SK-N-SH (cell line): ENCODE results near the gene FAM168A. TPM values are rescaled to one million over a fixed set of nuclear protein-coding genes. Genes with fewer than 3 reads are reported as not detected.

ENCODE experiments used
- CTCF ChIA-PET: fragments of 300-600, 350-600 bp; formaldehyde crosslinking; extraction: SDS; loops from one replicate; lab custom pipeline; 2021; lab: Yijun Ruan, JAX
- POLR2A ChIA-PET: fragments of 350-600 bp; sonication (Branson Sonifier 250); formaldehyde crosslinking; extraction: SDS; loops from one replicate; lab custom pipeline; 2020; ENCODE audit warnings: antibody characterized with exemption, inconsistent platforms; lab: Yijun Ruan, JAX
- DNase-seq: peaks from one replicate; pipeline ENCODE4 v3.0.0; 2012
- H2AFZ ChIP-seq: fragments of 200-600 bp; sonication (generic); 2 replicates; pipeline ENCODE4 v1.8.1; 2016; ENCODE audit warnings: antibody characterized with exemption, mild to moderate bottlenecking, low read depth
- H3F3A ChIP-seq: fragments of 200-600 bp; sonication (generic); replicated peaks from 2 replicates; pipeline ENCODE3; 2016; ENCODE audit warnings: antibody characterized with exemption, mild to moderate bottlenecking; ENCODE audit not compliant: insufficient read depth
- H3K27ac ChIP-seq, 2 experiments: fragments of 200-500 bp in 1 of 2; fragments of 200-600 bp in 1 of 2; sonication (Bioruptor generic) in 1 of 2; sonication (generic), shearing (Covaris generic) in 1 of 2; 2 replicates each; pipeline versions ENCODE4 v1.5.1 to v1.6.1; 2014 to 2016; ENCODE audit warnings: low read depth in 2 of 2, inconsistent platforms in 1 of 2, low read length in 1 of 2, mild to moderate bottlenecking in 1 of 2, mixed read lengths in 1 of 2
- H3K27me3 ChIP-seq: fragments of 200-600 bp; sonication (generic), shearing (Covaris generic); 2 replicates; pipeline ENCODE4 v1.6.1; 2016; ENCODE audit warnings: mixed run types; ENCODE audit not compliant: insufficient read depth
- H3K36me3 ChIP-seq, 2 experiments: fragments of 200-500 bp in 1 of 2; fragments of 200-600 bp in 1 of 2; sonication (Bioruptor generic) in 1 of 2; sonication (generic) in 1 of 2; replicated peaks in 1 of 2; 2 replicates each; pipeline versions ENCODE3 to v1.5.1; 2014 to 2016; ENCODE audit warnings: low read length in 1 of 2, mild to moderate bottlenecking in 1 of 2; ENCODE audit not compliant: insufficient read depth in 2 of 2, control insufficient read depth in 1 of 2
- H3K4me1 ChIP-seq, 2 experiments: fragments of 200-500 bp in 1 of 2; fragments of 200-600 bp in 1 of 2; sonication (Bioruptor generic) in 1 of 2; sonication (generic), shearing (Covaris generic) in 1 of 2; 2 replicates each; pipeline versions ENCODE4 v1.5.1 to v1.6.1; 2014 to 2016; ENCODE audit warnings: low read depth in 1 of 2, low read length in 1 of 2, mixed run types in 1 of 2; ENCODE audit not compliant: insufficient read depth in 2 of 2, control insufficient read depth in 1 of 2
- H3K4me2 ChIP-seq: fragments of 200-600 bp; sonication (generic), shearing (Covaris generic); 2 replicates; pipeline ENCODE4 v1.6.1; 2017; ENCODE audit warnings: mixed run types
- H3K4me3 ChIP-seq, 2 experiments: fragments of 200-500 bp in 1 of 2; fragments of 200-600 bp in 1 of 2; sonication (Bioruptor generic) in 1 of 2; sonication (generic), shearing (Covaris generic) in 1 of 2; 2 replicates each; pipeline versions ENCODE4 v1.5.1 to v1.8.1; 2014 to 2016; ENCODE audit warnings: low read depth in 2 of 2, inconsistent platforms in 1 of 2, low read length in 1 of 2, mild to moderate bottlenecking in 1 of 2, mixed read lengths in 1 of 2, moderate library complexity in 1 of 2
- H3K79me2 ChIP-seq: fragments of 200-600 bp; sonication (generic); 2 replicates; pipeline ENCODE4 v1.8.1; 2017; ENCODE audit warnings: mild to moderate bottlenecking; ENCODE audit not compliant: insufficient read depth
- H3K9ac ChIP-seq: fragments of 200-600 bp; sonication (generic); 2 replicates; pipeline ENCODE4 v1.6.1; 2017; ENCODE audit warnings: mixed run types
- H3K9me2 ChIP-seq: fragments of 200-600 bp; sonication (generic); 2 replicates; pipeline ENCODE4 v1.6.1; 2017; ENCODE audit warnings: mixed run types
- H3K9me3 ChIP-seq: fragments of 200-600 bp; sonication (generic); 2 replicates; pipeline ENCODE4 v1.6.1; 2017; ENCODE audit warnings: mixed run types, mild to moderate bottlenecking, moderate library complexity
- H4K20me1 ChIP-seq: fragments of 200-600 bp; sonication (generic); 2 replicates; pipeline ENCODE4 v1.6.1; 2017; ENCODE audit warnings: mild to moderate bottlenecking, mixed run types; ENCODE audit not compliant: insufficient read depth
- CHD2 ChIP-seq: fragments of 150-350 bp; IDR thresholded peaks from 2 replicates; pipeline ENCODE4 v1.6.1; 2018; ENCODE audit warnings: low read length; ENCODE audit not compliant: partially characterized antibody
- EP300 ChIP-seq, 2 experiments: IDR thresholded peaks; 2 replicates each; pipeline versions ENCODE4 v1.4.0 to v1.6.1; 2012; ENCODE audit warnings: borderline replicate concordance in 1 of 2, low read depth in 1 of 2, low read length in 1 of 2
- EZH2phosphoT487 ChIP-seq: fragments of 200-600 bp; sonication (generic); IDR thresholded peaks from 2 replicates; pipeline ENCODE4 v1.6.1; 2017; ENCODE audit warnings: low read depth, mixed run types, mild to moderate bottlenecking, antibody characterized with exemption, moderate library complexity, borderline replicate concordance
- FOSL2 ChIP-seq: IDR thresholded peaks from 2 replicates; pipeline ENCODE4 v1.4.0; 2012; ENCODE audit warnings: low read depth, mild to moderate bottlenecking, moderate library complexity, borderline replicate concordance
- FOXJ3 ChIP-seq: sonication (generic); formaldehyde crosslinking; IDR thresholded peaks from 2 replicates; pipeline ENCODE4 v1.5.1; 2020; ENCODE audit warnings: mild to moderate bottlenecking, missing genetic modification reagents
- GABPA ChIP-seq: IDR thresholded peaks from 2 replicates; pipeline ENCODE4 v1.4.0; 2012; ENCODE audit warnings: low read depth, mild to moderate bottlenecking
- GATA2 ChIP-seq: sonication (generic); formaldehyde crosslinking; IDR thresholded peaks from 2 replicates; pipeline ENCODE4 v1.5.0; 2020; ENCODE audit warnings: mild to moderate bottlenecking, missing genetic modification reagents
- JUND ChIP-seq: IDR thresholded peaks from 2 replicates; pipeline ENCODE4 v1.4.0; 2012
- MAX ChIP-seq: IDR thresholded peaks from 2 replicates; pipeline ENCODE4 v1.4.0; 2012; ENCODE audit warnings: low read depth
- MEF2A ChIP-seq: IDR thresholded peaks from 2 replicates; pipeline ENCODE4 v1.4.0; 2012; ENCODE audit warnings: low read depth, borderline replicate concordance
- NRF1 ChIP-seq: IDR thresholded peaks from 2 replicates; pipeline ENCODE4 v1.6.1; 2012; ENCODE audit warnings: low read depth, mild to moderate bottlenecking, low read length
- POLR2AphosphoS5 ChIP-seq: IDR thresholded peaks from 2 replicates; pipeline ENCODE4 v1.6.1; 2012; ENCODE audit warnings: low read depth, low read length
- RAD21 ChIP-seq: IDR thresholded peaks from 2 replicates; pipeline ENCODE4 v1.6.1; 2012; ENCODE audit warnings: mild to moderate bottlenecking, low read length
- RCOR1 ChIP-seq: fragments of 150-350 bp; IDR thresholded peaks from 2 replicates; pipeline ENCODE4 v1.6.1; 2017; ENCODE audit warnings: antibody characterized with exemption, low read length
- RFX5 ChIP-seq: IDR thresholded peaks from 2 replicates; pipeline ENCODE4 v1.6.1; 2012; ENCODE audit warnings: mild to moderate bottlenecking, improper control_type of control experiment, low read length
- RXRA ChIP-seq: IDR thresholded peaks from 2 replicates; pipeline ENCODE4 v1.4.0; 2012; ENCODE audit warnings: low read depth, mild to moderate bottlenecking, borderline replicate concordance
- SMC3 ChIP-seq: IDR thresholded peaks from 2 replicates; pipeline ENCODE4 v1.6.1; 2012; ENCODE audit warnings: low read depth, low read length, improper control_type of control experiment
- TCF12 ChIP-seq: IDR thresholded peaks from 2 replicates; pipeline ENCODE4 v1.4.0; 2012
- YY1 ChIP-seq: IDR thresholded peaks from 2 replicates; pipeline ENCODE4 v1.4.0; 2012; ENCODE audit warnings: low read depth, mild to moderate bottlenecking
- WGBS: methylation state at CpG from one replicate; pipeline ENCODE4 v1.1.6; 2017; ENCODE audit warnings: low lambda C conversion rate; 5-methylcytosine and 5-hydroxymethylcytosine counted together
- polyA plus RNA-seq, 3 experiments: library from polyadenylated mRNA; depleted of rRNA; stranded (reverse); fragments of >200 nt; gene quantifications; 2 replicates each; pipeline ENCODE4 v1.2.3, GENCODE V29; 2012
- TF ChIP-seq, protein P1 (sequence below): fragments of 150-350 bp; IDR thresholded peaks from 2 replicates; pipeline ENCODE4 v1.6.1; 2016; ENCODE audit warnings: mild to moderate bottlenecking, low read depth, low read length

The FAM168A gene
- polyA plus RNA-seq, 1 of the 3 experiments (the other 2 are of a cell fraction), result 17.8 TPM

GRCh38 chr11:73623686-73624085 lies 25.8 kb upstream of the FAM168A start:
- TF ChIP-seq TCF12, result no peak
- no peak for TF ChIP-seq NRF1
- no peak for TF ChIP-seq RCOR1
- TF ChIP-seq RXRA, result no peak
- TF ChIP-seq GABPA, result no peak
- no peak for TF ChIP-seq CHD2
- TF ChIP-seq YY1, result no peak
- TF ChIP-seq GATA2 (CRISPR knock-in tag), result no peak
- no peak for TF ChIP-seq RAD21
- no peak for TF ChIP-seq RFX5
- TF ChIP-seq EP300 (IDR thresholded peaks at IDR 0.05; ENCODE audit: borderline replicate concordance in 1 of 2, low read depth in 1 of 2, low read length in 1 of 2), result no peak
- no peak for TF ChIP-seq FOSL2
- TF ChIP-seq FOXJ3 (CRISPR knock-in tag), result no peak
- TF ChIP-seq JUND, result no peak
- TF ChIP-seq MEF2A, result no peak
- no peak for TF ChIP-seq POLR2AphosphoS5
- no peak for TF ChIP-seq MAX
- TF ChIP-seq SMC3, result no peak
- TF ChIP-seq, protein P1, sequence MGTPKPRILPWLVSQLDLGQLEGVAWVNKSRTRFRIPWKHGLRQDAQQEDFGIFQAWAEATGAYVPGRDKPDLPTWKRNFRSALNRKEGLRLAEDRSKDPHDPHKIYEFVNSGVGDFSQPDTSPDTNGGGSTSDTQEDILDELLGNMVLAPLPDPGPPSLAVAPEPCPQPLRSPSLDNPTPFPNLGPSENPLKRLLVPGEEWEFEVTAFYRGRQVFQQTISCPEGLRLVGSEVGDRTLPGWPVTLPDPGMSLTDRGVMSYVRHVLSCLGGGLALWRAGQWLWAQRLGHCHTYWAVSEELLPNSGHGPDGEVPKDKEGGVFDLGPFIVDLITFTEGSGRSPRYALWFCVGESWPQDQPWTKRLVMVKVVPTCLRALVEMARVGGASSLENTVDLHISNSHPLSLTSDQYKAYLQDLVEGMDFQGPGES, result no peak
- DNase-seq, result no peak
- no peaks in the 10 kb centered on the region; the same call in 1 of the 2 replicates for H3K27me3 ChIP-seq
- ChIA-PET CTCF (interaction anchor here (1.2 to 9.5 kb wide), 3 partner anchors 15 to 145 kb away, joined by 3 to 123 read pairs (median 20); no protein-coding TSS in a partner anchor), POLR2A (no interaction called here)
- 70% methylated on average over 3 of the region's 3 CpGs for WGBS
- no peaks in the 10 kb centered on the region for H4K20me1 ChIP-seq
- no peak overlapping the region for H2AFZ ChIP-seq
- no peaks in the 10 kb centered on the region for H3K79me2 ChIP-seq
- H3K4me1 ChIP-seq, result no peaks in the 10 kb centered on the region
- no peaks in the 10 kb centered on the region for H3K9me2 ChIP-seq
- no peaks in the 10 kb centered on the region for H3F3A ChIP-seq
- H3K36me3 ChIP-seq, result no peaks in the 10 kb centered on the region
- H3K27ac ChIP-seq, result no peak overlapping the region
- no peaks in the 10 kb centered on the region for H3K9me3 ChIP-seq
- H3K9ac ChIP-seq, result no peak overlapping the region
- no peak overlapping the region for H3K4me3 ChIP-seq
- H3K4me2 ChIP-seq, result no peak overlapping the region

GRCh38 chr11:73622926-73623593 lies 25.1 kb upstream of the FAM168A start:
- no peaks in the 10 kb centered on the region for H3K9me3 ChIP-seq
- H3K36me3 ChIP-seq, result no peaks in the 10 kb centered on the region
- DNase-seq, result no peak
- ChIA-PET POLR2A (no interaction called here), CTCF (interaction anchor here (9.5 kb wide), 1 partner anchor 38 kb away, joined by 123 read pairs; no protein-coding TSS in a partner anchor)
- H3K4me3 ChIP-seq, result no peak overlapping the region
- H4K20me1 ChIP-seq, result no peaks in the 10 kb centered on the region
- no peaks in the 10 kb centered on the region for H3K4me1 ChIP-seq
- 51% methylated on average over 4 of the region's 4 CpGs for WGBS
- no peak overlapping the region for H2AFZ ChIP-seq
- no peaks in the 10 kb centered on the region for H3F3A ChIP-seq
- H3K9me2 ChIP-seq, result no peaks in the 10 kb centered on the region
- TF ChIP-seq YY1 (no peak), FOSL2 (no peak), EZH2phosphoT487 (no peak), TCF12 (no peak), GATA2 (CRISPR knock-in tag) (no peak)
- TF ChIP-seq, protein P1, result no peak
- no peaks in the 10 kb centered on the region for H3K79me2 ChIP-seq
- no peak overlapping the region for H3K9ac ChIP-seq
- no peaks in the 10 kb centered on the region; the same call in 1 of the 2 replicates for H3K27me3 ChIP-seq
- no peak overlapping the region for H3K4me2 ChIP-seq
- no peak overlapping the region for H3K27ac ChIP-seq
